H1 (cell line): ENCODE measurements around the gene SLC25A5. TPM values are rescaled to one million over a fixed set of nuclear protein-coding genes. Genes with fewer than 3 reads are reported as not detected.

ENCODE experiments used
- CHD1 ChIP-seq: IDR thresholded peaks from 2 replicates; pipeline ENCODE4 v1.6.1; 2012; ENCODE audit warnings: low read depth, low read length, improper control_type of control experiment
- FOSL1 ChIP-seq: IDR thresholded peaks from 2 replicates; pipeline ENCODE4 v1.6.1; 2011; ENCODE audit warnings: mild to moderate bottlenecking, low read depth, low read length, moderate library complexity; ENCODE audit not compliant: insufficient read depth
- MAFK ChIP-seq: IDR thresholded peaks from 2 replicates; pipeline ENCODE4 v1.6.1; 2012; ENCODE audit warnings: low read depth, mild to moderate bottlenecking, improper control_type of control experiment, low read length
- TAF7 ChIP-seq: optimal IDR thresholded peaks from 2 replicates; pipeline ENCODE3; 2011; ENCODE audit warnings: low read depth, mild to moderate bottlenecking, inconsistent platforms, low read length, moderate library complexity, borderline replicate concordance
- ZNF274 ChIP-seq: IDR thresholded peaks from 2 replicates; pipeline ENCODE4 v1.7.0; 2012; ENCODE audit warnings: low read length, borderline replicate concordance; ENCODE audit errors: extremely low read depth
- polyA plus RNA-seq, 7 experiments: library from polyadenylated mRNA; depleted of rRNA in 3 of 7; stranded (reverse) in 5 of 7; unstranded in 2 of 7; fragments of >200 nt in 5 of 7; fragments of 200-250 nt in 2 of 7; gene quantifications; 1 replicate in 5 of 7; 2 replicates in 1 of 7; 4 replicates in 1 of 7; pipeline versions ENCODE4 v1.2.1 to v1.2.3, GENCODE V29; 2011 to 2013; ENCODE audit warnings: missing spikeins in 2 of 7, mixed read lengths in 2 of 7
- total RNA-seq: library from RNA; stranded (reverse); fragmentation: NEBNext Ultra II Directional; extraction: Animal tissue kit (Norgen Biotek cat#: 25700); gene quantifications from 2 replicates; pipeline ENCODE4 v1.2.1, GENCODE V29; 2021
- TF ChIP-seq, protein P1 (sequence below): IDR thresholded peaks from 2 replicates; pipeline ENCODE4 v1.6.1; 2011; ENCODE audit warnings: low read depth, mild to moderate bottlenecking, low read length; ENCODE audit not compliant: insufficient read depth

SLC25A5 gene
- total and polyA plus RNA-seq, 2 of the 8 experiments (the other 6 are each of a cell fraction or from before 2014, with no cell fraction given) = 512 to 727 TPM

DNA sequence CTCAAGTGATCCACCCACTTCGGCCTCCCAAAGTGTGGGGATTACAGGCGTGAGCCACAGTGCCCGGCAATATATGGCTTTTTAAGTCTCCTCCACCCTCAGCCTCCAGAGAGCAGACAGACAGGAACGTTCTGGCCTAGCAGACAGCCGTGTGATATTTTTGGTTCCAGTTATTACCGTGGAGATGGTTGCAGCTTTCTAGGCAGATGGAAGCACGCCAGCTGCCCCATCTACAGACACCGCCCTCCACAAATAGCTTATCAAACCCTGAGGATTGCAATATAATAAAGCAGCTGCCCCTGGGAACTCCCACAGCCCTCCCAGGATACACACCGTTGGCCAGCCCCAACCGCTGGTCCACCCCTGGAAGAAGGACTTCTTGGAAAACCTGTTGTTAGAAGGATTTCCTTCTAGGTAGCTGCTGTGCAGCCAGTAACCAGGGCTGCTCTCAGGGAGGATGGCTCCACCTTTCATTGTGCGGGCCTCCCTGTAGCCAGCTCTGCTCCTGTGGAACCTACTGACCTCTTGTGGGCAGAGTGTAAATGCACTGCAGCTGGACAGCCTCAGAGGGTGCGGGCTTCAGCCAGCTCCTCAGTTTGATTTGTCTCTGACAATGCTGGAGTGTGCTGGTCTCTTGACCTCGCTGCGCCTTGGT lies 44.0 kb downstream of the SLC25A5 start (continued):
- TF ChIP-seq, protein P1, sequence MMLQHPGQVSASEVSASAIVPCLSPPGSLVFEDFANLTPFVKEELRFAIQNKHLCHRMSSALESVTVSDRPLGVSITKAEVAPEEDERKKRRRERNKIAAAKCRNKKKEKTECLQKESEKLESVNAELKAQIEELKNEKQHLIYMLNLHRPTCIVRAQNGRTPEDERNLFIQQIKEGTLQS = no peak
- TF ChIP-seq FOSL1 = no peak
- TF ChIP-seq MAFK = no peak
- no peak for TF ChIP-seq TAF7
- TF ChIP-seq ZNF274 = no peak
- no peak for TF ChIP-seq CHD1
